Smooth muscle cell of the brain vasculature (primary cell): Measurements from ENCODE around the gene AFF3.
"Not testable (repeated sequence)": the region's sequence is repeated elsewhere in the genome, so short reads cannot be mapped to it uniquely, and the experiment has no call there.

ENCODE experiments used
- DNase-seq: peaks from one replicate; pipeline ENCODE4 v3.0.0-alpha.2; 2012; ENCODE audit warnings: low read depth, low spot score

The AFF3 gene

DNA sequence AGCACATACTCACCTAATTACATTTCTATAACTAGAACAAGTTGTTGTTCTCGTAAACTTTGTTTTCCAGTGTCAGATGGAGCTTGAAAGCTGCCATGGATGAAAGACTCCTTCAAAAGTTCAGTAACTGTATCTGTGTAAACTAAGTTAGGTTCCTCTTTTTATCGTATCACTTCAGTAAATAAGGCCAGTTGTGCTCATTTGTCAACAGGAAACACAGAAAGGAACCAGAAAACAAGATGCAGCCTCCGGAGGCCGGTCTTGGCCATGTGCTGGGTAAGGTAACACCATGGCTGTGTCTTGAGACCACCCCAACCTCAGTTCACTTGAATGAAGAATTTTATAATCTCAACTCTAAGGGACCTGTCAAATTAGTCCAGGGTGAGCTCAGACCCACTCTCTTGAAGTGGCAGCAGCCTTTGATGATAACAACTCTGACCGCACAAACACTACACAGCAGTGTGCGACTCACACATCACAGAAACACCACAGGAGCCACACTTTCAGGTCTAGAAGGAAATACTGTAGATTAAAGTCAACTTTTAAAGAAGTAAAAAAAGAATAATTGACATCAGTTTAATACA lies 213.8 kb downstream of the AFF3 start:
- DNase-seq = no peak

DNA sequence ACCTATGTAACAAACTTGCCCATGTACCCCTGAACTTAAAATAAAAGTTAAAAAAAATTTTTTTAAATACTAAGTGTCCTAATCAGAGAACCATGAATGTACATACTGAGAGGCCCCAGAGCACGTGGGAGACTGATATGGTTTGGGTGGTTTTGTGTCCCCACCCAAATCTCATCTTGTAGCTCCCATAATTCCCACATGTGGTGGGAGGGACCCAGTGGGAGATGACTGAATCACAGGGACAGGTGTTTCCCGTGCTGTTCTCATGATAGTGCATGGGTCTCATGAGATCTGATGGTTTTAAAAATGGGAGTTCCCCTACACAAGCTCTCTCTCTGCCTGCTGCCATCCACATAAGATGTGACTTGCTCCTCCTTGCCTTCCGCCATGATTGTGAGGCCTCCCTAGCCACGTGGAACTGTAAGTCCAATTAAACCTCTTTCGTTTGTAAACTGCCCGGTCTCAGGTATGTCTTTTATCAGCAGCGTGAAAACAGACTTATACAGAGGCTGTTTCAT lies 214.6 kb downstream of the AFF3 start:
- DNase-seq = not testable (repeated sequence)

DNA sequence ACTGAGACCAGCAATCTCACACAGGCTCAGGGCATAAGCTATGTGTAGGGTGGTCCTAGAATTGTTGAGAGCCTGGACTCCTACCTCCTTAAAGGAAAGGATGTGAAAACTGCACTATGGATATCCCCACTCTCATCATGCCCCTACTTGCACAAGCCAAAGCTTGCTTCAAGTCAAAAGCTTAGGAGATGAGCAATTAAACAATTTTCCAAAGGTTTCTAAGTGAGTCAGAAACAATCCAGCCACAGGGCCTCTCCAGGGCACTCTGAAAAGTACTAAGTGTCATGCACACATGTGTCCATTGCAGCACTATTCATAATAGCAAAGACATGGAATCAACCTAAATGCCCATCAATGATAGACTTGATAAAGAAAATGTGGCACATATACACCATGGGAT lies 215.4 kb downstream of the AFF3 start:
- DNase-seq = no peak

DNA sequence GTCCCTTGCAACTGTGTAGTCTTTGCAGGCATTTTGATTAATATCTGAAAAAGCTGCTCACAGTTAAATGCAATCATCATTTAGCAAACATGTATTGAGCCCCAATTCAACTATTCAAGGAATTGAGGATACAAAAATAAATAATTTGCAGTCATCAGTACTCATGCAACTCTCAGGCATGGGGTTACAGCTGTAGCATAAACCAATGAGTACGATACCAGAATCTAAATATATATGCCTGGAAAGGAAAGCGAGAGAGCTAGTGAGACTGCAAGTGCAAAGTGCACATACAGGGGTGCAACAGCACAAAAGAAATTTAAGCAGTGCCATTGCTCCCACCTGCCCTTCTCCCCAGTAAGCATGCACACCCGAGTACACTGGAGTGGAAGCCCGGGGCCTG lies 216.4 kb downstream of the AFF3 start:
- no peak for DNase-seq

DNA sequence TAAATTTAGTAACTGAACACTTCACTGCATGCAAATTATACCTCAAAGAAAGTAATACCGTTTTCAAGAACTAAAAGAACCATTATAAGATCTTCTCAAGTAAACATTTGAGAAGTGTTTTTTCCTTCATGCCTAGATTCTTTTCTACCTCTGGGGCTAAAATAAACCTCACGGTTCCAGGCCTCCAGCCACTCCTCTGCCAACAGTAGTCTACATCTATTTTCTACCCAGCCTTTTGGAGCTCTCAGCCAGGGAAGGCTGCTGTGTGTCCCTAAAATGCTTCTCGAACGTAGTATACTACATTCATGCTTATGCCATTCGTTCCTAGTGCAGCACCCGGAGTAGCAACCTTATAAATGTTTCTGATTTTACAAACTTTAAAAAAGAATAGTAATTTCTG lies 219.7 kb downstream of the AFF3 start:
- DNase-seq = no peak

DNA sequence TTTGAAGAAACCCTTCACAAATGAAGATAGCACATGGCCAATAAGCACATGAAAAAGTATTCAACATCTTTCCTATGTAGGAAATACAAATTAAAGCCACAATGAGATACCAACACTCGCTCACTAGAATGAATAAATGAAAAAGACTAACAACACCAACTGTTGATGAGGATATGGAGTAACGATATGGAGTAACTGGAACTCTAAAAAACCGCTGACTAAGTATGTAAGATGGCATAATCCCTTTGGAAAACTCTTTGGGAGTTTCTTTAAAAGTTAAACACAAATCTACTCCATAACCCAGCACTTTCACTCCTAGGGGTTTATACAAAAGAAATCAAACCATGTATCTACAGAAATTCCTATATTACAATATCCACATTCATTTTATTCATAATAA lies 220.5 kb downstream of the AFF3 start:
- no peak for DNase-seq

DNA sequence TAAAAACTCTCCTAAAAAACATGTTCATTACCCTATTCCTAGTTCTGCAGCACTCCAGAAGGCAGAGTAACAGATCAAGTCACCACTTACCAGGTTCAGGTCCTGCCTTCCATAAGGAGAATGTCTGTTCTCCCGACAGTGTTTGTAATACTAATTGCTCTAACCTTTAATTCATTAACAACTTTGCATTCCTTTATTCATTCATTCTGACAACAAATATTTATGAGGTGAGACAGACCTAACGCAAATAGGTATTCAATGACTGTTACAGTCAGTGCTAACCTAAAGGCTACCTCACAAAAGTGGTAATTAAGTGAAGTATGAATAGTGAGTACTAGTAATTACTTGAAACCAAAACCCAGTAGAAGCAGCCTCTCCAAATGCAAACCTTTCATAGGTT lies 224.0 kb downstream of the AFF3 start:
- DNase-seq = no peak

DNA sequence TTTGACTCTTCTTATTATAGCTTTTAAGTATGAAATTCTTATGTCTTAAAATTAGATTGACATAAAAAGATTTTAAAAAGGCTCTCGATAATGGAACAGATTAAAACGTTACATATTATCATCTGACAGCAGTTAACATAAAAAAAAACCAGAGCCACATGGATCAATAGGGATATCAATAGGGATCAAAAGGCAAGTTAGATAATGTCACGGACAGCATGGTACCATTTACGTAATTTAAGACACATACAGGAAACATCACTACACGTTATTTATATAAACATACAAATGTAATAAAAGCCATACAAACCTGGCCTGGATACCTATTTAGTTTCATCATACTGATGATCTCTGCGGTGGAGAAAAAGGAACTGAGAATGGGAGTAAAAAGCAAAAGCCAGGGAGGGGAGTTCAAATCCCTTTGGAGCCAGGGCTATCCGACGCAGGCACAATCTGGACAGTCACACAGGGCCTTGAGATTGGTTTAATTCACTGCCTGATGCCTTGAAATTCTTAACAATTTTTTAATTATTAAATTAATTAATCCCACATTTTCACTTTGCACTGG lies 227.2 kb downstream of the AFF3 start:
- DNase-seq = no peak

DNA sequence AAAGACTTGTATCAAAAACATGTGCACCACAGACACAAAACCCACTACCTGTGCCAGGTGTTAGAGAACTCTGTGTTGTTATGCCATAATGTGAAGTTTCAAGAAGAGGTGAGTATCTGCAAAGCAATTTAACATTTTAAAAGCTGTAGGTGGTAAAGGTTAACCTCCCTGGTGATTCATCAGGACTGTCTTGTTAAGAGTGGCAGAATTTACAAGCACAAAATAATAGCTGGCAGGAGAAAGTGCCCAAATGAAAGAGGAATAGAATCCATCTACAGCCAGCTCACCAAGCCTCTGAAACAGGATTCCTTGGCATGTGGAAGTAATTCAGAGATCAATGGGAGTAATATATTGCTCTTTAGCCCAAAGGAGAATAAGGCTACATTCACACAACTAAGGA lies 230.7 kb downstream of the AFF3 start:
- DNase-seq = no peak

DNA sequence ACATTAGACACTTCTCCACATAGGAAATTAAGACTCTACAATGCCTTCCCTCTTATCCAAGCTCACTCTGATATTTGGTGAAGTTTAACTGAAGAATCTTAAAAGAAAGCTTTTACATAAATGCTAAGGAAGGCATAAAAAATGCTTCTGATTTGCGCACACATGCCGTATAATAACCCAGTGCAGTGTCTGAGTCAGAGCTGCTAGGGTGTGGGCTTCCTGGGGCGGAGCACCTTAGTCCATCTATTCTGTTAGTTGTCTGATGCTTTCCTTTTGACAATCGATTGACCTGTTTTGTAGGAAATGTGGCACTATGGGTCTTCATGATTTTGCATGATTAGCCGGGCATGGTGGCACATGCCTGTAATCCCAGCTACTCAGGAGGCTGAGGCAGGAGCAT lies 231.5 kb downstream of the AFF3 start:
- no peak for DNase-seq

DNA sequence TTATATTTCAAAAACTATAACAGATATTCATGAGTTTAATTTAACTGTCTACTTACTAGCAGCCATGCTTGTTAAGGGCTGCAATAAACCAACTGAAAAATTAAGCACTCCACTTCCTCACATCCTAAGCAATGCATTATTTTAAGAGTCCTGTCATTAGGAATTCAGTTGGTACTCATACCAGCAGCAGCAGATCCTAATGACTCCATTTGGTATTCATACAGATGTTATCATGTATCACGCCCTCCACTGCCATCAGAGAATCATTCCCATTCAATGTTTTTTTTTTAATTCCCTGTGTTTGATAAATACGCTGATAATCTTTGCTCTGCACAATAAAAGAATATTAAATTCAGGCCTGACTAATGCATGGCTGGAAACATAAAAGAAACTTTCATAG lies 236.8 kb downstream of the AFF3 start:
- no peak for DNase-seq

DNA sequence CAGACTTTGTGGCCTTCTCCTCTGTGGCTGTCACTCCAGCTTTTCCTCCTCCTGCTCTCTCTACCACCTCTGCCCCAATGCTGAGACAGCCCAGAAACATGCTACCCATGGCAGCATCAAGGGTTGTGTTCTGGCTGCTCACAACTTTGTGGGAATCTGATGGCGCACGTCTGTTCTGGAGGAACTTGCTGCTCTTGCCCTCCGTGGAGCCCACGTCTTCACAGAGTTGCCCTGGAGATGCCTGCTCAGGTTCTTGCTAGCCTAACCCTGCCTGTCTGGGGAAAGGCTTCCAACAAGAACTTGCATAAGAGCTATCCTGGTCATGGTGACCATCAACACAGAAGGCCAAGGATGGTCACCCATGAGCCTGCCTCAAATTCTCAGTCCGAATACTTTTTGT lies 237.4 kb downstream of the AFF3 start:
- no peak for DNase-seq

DNA sequence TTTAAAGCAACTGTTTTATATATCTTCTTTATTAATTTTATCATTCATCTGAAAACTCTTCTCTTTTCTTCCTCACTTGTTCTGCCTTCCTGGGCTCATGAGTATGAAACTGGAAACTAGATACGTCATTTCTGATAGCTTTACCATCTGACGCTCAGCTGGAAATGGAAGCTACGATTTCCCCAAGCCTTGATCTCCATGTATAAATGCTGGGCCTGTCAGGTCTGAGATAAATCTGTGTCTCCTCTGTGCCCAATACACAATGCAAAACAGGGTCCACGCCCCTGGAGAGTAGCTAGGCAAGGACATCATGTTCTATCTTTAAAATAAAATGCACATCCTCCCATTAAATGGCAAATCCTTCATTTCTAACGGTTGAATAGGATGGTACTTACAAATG lies 238.4 kb downstream of the AFF3 start:
- no peak for DNase-seq

DNA sequence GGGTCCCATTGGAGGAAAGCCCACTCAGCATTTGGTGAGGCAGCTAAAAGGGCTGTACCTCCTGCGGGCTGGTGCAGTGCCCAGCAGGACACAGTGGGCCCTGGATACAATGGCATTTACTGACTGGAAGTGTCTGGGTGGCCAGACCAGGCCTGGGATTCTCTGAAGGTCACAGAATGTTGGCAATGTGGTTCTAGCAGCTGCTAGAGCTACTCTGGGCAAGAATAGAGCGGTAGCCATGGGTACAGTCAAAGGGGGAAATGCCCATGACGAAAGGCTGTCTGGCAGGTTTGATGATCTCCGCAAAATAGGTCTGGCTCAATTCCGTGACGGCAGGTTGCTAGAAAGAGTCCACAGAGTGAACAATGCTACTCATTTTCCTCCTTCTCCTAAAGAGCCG lies 241.8 kb downstream of the AFF3 start:
- no peak for DNase-seq

DNA sequence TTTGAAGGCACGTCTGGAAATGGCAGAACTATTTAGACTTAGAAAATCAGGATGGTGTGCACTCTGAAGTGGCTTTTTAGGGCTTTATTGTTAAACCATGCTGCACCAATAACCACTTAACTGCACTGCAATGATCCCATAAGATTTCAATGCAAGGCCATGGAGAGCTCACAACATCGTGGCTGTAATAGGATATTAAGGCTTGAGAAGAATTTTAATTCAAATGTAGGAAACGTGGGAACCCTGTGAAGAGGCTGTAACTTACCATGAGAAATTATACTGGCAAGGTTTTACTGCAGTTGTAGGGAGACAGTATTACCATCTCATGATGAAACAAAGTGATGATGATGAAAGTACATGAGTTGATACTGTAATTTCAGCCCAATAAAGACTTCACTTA lies 242.5 kb downstream of the AFF3 start:
- no peak for DNase-seq

DNA sequence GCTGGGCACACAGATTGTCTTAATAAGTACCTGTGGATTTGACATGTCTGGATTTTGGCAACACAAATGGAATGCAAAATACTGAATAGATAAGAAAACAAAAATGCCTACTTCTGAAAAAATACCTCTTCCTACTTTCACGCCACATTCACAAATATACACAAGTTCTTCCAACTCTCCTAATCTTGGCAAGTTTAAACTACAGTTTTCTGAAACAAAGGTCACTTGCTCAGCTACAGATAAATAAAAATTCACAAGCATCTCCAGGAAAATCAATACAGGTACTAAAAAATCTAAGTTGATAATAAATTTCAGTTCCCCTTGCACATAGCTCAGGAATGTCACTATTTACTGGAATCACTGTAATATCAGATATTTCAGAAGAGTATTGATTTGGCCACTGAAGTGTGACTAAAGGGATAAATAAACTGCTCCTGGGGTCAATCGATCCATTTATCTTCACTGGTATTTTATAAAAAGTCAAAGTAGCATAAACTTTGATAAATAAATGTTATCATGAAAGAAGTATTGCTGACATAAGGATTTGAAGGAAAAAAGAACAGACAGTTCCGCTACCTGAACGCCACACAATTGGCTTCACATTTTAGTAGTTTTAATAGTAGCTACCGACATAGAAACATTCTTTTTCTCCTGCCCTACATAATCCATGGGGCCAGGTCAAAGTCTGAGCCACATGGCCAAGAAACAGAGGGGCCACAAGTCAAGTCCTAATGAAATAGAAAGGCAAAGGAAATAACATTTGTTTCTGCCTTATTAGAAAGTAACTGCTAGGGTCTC lies 243.1 kb downstream of the AFF3 start:
- DNase-seq = no peak

DNA sequence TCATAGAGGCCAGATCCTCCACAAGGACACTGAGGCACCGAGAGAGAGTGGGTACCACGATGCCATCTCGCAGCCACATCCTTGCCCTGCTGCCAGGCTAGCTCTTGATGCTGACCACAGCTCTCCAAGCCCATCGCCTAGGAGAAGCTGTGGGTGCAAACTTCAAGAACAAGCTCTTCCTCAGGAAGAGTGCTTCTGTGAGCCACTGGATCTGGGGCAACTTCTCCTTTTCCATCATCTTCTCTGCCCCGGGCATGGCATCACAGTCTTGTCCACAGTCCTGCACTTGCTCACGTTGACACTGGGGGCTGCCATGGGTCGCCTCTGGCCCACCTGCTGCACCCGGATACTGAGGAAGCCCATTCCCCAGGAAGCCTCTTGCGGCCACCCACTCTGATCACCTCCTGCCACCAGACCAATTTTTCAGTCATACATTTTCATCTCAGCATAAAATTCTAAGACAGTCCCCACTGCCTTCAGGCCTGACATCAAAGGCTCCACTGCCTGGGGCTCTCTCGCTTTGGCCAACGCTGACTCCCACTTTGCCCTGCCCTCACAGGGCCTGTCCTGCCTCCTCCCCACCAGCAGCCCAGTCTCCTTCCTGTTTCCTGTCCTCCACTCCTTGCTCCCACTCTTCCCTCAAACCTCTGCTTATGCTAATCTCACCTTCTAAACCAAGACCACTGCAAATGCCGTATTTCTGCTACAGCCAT lies 243.9 kb downstream of the AFF3 start:
- DNase-seq = no peak

DNA sequence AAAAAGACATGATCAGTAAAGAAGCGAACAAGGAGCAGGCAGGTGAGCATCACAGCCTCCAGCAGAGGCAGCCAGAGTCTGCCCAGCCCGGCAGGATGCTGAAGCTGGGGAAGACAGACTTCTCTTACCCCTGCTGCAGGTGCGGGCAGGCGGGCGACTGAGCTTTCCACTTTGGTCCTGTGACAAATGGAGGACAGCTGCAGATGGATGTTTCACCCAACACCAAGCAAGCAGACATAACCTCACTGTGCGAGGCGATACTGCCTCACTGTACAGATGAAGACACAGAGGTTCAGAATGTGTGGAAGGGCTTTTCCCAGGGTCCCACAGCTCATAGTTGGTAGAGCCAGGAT lies 251.0 kb downstream of the AFF3 start:
- DNase-seq = no peak

DNA sequence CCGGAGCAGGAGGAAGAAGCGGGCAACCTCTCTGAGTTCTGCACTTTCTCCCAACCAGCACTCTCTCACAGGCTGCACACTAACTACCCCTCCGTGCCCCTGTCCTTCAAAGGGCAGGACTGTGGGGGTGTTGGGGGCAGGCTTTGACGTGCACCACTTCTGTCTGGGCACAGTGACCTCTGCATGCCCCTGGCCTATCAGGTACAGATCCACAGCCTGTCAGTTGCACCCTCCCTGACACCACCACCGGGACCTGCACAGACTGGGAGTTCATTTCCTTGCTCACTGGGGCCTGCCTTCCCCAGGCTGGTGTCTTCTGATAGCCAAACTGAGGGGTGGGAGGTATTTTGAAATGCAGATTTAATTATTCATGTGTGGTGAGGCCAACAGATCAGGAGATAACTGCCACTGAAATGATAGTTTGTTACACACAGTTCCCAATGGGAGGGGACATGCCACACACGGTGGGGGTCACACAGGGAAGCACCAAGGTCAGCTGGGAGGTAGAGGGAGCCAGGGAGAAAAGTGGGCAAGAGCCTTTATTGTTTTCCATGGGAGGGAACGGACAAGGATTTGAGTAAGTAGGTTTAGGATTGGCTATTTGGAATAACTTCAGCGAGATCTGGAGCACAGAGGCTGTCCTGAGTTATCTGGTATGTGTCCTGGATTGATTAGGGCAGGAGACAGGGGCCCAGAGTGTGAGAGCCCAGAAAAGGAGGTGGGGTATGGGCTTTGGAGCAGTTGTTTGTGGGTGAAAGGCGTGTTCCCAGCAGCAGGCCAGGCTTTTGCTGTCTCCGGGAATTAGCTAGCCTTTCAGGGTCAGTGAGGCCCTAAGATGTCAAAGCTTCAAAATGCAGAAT lies 251.6 kb downstream of the AFF3 start:
- DNase-seq = no peak

DNA sequence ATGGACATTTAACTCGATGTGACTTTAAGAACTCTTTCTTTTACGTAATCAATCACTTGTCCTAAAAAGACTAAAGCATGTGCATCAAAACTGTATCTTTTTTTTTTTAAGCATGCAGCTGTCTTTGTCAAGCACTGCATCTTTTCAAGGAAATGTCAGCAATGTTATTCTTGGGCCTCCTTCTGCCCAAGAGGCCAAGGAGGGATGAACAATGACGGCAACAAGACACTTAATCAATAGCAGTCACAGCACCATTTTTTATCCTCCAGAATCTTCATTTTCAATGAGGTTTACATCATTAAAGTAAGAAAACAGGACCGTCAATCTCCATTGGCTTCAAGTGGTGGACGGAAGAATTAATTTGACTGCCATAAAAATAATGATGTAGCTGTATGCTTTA lies 253.8 kb downstream of the AFF3 start:
- no peak for DNase-seq

DNA sequence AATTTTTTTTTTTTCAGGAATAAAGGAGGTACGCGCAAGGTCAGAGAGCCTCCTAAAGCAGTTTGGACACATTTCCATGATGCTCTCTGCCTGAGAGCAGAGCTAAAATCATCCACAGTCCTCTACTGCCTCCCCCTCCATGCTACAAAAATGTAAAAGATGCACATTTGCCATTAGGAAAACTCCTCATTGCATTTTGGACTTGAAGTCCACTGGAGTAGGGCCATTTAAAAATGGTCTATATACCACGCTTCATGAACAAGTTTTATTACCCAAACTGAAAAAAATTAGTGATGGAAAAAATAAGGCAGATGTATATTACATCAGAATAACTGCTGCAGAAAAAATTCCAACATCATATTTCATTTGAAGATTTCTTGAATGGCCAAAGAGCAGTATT lies 256.0 kb downstream of the AFF3 start:
- DNase-seq = no peak

DNA sequence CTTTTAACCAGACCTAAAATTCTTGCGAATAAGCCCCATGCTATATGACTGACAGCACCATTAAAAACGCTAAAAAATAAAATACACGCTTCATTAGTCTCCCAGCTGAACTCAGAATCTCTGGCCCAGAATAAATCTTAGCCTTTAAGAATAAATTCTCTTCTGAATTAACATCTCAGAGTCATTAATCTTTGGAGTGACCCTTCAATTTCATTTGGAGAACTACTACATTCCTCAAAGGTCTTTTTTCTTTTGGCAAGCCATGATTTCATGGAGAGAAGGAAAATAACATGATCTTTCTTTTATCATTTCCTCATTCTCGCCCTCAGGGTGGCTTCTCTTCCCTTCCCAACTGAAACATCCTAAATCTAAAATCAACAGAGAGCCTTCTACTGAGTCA lies 259.0 kb downstream of the AFF3 start:
- no peak for DNase-seq
